Left renal pelvis (tissue), 4 donors: Measurements from ENCODE around the gene OR5AN1. TPM values are rescaled to one million over a fixed set of nuclear protein-coding genes. Genes with fewer than 3 reads are reported as not detected.
"Not testable (repeated sequence)": the region's sequence is repeated elsewhere in the genome, so short reads cannot be mapped to it uniquely, and the experiment has no call there.

Source experiments
- DNase-seq, 4 donors: peaks; one replicate each; pipeline ENCODE4 v3.0.0-alpha.2; 2013; ENCODE audit warnings: low read depth in 4 of 4, low spot score in 3 of 4
- polyA plus RNA-seq, 4 donors: library from polyadenylated mRNA; unstranded; fragments of 120-200 nt; gene quantifications; one replicate each; pipeline ENCODE4 v1.2.1, GENCODE V29; 2013; ENCODE audit not compliant: insufficient read length in 4 of 4

OR5AN1 gene, protein sequence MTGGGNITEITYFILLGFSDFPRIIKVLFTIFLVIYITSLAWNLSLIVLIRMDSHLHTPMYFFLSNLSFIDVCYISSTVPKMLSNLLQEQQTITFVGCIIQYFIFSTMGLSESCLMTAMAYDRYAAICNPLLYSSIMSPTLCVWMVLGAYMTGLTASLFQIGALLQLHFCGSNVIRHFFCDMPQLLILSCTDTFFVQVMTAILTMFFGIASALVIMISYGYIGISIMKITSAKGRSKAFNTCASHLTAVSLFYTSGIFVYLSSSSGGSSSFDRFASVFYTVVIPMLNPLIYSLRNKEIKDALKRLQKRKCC
- not detected for polyA plus RNA-seq

DNA sequence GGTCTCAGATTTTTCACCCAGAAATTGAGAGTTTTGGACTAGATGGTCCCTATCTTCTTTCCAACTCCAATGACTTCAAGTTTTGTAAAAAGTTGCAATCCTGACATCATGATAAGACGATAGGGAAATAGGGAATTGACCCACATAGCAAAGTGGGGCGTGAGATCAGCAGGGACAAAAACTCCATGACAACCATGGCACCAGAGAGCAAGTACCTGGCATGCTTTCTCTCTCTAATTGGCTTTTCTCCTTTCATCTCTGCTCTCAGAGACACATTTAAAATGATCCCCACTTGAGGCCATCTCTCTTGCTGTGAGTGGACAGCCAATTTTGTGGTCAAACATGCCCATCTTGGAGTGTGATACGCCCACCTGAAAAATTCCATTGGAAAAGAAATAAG is at the start of gene OR5AN1:
Gene OR5AN1, plus strand, starts transcription at position 301 of the 400 bp plus-strand sequence. CDS start 5,564 bp downstream, outside the sequence.
- DNase-seq: no peak

DNA sequence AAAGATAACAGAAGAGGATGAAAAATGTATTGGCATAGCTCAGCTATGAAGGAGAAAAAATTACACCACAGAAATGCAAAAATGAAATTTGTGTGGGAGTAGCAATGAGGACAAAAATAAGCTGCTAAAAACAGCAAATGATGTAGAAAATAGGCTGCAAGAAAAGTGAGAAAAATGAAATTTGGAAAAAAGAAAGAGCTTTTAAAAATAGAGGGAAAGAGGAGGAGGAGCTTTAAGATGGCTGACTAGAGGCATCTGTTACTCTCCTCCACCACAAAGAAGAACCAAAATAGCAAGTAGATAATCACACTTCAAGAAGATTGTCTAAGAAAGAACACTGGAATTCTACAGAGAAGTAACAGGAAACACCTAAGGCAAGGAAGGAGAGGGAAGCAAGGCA is 23.7 kb upstream of the OR5AN1 start:
- no peak for DNase-seq

DNA sequence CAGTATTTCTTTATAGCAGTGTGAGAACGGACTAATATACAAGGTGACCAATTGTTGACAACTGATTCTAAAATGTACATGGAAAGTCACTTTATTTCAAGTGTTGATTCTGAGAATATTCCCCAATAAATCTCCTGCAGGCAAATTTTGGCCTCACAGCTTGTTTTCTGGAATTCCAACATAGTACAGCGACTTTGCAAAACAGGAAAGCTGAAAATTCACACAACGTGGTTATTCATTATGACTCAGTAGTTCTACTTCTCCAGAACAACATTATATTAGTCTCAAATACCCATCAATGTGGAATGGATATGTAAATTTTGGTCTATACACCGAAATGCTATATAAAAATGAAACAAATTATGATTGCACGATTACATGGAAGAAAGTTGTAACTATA is 22.5 kb upstream of the OR5AN1 start:
- no peak for DNase-seq

DNA sequence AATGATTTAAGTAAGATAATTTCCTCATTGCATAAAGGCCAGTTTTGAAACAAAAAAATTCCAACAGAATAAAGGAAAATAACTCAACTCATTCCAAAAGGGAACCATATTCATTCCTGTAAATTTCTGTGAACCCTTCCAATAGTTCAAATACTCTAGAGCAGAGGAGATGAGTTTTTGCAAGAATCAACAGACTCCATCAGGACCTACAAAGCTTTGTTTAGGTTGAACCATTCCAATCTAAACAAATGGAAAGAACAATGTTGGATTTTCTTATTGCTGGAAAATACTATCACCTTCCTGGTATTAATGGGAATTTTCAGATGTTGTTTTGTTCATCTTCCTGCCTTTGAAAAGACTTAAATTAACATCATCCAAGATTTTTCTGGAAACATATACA is 21.8 kb upstream of the OR5AN1 start:
- no peak for DNase-seq

DNA sequence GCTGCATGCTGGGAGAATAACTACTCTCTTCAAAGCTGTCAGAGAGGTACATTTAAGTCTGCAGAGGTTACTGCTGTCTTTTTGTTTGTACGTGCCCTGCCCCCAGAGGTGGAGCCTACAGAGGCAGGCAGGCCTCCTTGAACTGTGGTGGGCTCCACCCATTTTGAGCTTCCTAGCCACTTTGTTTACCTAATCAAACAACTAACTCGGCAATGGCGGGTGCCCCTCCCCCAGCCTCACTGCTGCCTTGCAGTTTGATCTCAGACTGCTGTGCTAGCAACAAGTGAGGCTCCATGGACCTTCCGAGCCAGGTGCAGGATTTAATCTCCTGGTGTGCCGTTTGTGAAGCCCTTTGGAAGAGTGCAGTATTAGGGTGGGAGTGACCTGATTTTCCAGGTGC is 9.0 kb upstream of the OR5AN1 start:
- DNase-seq: not testable (repeated sequence)

DNA sequence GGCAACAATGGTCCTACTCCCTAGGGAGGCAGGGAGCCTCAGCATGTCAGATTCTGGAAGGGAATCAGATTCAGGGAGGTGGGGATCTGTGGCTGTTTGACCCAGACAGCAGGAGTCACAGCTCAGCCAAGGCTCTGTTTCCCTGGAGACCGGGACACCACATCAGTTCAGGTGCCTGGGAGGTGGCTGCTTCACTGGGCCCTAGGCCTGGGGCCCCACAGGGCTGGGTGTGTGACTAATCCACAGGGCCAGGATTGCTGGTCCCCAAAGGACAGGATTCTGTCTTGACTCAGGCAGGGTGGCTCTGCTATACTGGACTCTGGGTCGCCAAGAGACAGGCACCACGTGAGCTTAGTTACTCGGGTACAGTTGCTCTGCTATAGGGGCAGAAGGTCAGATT is 3.5 kb upstream of the OR5AN1 start:
- no peak for DNase-seq

DNA sequence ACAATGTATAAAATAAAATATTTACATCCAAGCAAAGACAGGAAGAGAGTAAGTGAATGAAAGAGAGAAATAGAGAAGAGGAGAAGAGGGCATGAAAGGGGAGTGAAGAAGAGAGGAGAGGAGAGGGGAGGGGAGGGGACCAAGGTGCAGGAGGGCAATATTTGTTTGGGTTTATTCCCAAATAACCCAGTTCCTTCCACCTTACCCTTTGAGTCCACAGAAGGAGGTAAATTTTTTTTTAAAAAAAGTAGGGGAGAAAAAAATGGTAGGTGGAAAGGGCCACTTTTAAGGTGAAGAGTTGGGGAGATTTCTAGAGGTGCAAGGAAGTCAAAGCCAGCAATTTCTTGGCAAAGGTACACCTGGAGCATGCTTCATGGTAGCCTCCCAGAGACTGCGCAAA is 2.1 kb upstream of the OR5AN1 start:
- DNase-seq: no peak

DNA sequence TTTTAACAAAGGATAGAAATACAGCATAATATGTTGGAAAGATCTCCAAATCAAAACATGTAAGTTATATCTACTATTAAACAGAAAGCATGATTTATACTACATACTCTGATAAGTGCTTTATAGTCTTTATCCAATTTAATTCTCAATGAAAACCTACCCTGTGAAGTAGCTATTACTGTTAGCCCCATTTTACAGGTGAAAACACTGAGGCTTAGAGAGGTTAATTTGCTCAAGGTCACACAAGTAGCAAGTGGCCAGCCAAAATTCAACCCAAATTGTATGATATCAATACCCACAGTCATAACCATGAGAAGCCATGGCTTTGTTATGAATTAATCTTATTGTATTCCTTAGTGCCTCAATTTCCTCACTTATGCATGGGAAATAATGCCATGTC is 675 bp upstream of the OR5AN1 start:
- no peak for DNase-seq

DNA sequence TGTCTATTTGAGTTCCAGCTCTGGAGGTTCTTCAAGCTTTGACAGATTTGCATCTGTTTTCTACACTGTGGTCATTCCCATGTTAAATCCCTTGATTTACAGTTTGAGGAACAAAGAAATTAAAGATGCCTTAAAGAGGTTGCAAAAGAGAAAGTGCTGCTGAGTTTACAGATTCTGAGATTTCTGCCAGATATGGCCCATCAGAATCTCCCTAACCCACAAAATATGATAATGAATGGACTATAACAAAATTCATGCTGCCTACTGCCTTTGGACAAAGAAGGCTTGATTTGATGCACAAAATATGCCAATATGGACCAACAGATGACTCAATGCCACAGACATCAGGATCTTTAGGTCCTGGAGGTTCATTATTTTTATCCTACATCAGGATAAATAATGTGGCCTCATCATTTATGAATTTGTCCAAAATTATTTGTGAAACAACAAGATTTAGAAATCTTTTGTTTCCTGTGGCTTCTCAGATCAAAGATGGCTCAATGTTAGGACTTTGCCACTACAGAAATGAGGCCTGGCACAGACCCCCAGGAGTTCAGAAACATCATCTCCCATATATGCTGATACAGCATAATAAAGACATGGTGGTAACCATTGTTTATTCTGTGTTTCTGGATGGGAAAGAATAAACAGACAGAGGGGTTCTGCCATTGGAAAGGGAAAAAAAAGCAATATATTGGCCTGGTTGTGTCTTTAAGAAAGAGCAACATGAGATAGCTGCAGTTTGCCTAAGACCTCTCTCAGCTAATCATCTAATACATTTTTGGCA is 6.7 kb downstream of the OR5AN1 start:
- DNase-seq: no peak

DNA sequence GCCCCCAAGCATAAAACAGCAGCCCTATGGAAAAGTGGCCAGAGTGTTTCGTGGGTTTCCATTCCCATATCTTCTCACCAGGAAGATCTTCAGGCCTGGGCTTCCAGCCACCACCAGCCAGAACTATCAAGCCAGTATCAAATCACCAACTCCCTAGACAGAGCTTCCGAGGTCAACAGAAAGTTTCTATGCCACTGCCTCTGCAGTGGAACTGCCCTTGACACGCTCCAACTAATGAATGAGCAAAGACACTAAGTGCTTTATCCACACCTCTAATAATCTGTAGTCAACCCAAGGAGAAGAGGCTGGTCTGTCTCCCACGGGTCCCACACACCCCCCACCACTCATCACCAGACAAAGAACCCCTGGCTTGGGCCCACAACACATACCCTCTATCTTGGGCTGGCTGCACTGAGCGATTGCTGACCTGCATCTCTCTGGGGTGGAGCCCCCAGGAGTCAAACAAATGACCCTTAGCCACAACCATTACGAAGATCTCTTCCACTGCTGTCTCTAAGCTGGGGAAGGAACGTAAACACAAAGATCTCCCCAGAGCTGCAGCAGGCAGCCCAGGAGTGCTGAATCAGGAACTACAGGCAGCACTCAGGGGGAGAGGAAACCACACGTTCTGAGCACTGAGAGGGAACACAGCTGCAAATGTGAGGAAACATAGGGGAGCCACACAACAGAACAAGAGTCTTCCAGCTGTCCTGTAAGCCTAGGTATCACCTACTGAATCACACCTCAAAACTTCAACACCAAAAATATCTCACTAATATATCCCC is 9.7 kb downstream of the OR5AN1 start:
- DNase-seq: no peak

DNA sequence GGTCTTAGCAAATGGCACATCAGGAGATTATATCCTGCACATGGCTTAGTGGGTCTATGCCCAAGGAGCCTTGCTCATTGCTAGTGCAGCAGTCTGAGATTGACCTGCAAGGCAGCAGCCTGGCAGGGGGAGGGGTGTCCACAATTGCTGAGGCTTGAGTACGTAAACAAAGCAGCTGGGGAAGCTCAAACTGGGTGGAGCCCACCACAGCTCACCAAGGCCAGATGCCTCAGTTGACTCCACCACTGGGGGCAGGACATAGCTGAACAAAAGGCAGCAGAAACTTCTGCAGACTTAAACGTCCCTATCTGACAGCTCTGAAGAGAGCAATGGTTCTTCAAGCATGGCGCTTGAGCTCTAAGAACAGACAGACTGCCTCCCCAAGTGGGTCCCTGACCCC is 13.6 kb downstream of the OR5AN1 start:
- not testable (repeated sequence) for DNase-seq

DNA sequence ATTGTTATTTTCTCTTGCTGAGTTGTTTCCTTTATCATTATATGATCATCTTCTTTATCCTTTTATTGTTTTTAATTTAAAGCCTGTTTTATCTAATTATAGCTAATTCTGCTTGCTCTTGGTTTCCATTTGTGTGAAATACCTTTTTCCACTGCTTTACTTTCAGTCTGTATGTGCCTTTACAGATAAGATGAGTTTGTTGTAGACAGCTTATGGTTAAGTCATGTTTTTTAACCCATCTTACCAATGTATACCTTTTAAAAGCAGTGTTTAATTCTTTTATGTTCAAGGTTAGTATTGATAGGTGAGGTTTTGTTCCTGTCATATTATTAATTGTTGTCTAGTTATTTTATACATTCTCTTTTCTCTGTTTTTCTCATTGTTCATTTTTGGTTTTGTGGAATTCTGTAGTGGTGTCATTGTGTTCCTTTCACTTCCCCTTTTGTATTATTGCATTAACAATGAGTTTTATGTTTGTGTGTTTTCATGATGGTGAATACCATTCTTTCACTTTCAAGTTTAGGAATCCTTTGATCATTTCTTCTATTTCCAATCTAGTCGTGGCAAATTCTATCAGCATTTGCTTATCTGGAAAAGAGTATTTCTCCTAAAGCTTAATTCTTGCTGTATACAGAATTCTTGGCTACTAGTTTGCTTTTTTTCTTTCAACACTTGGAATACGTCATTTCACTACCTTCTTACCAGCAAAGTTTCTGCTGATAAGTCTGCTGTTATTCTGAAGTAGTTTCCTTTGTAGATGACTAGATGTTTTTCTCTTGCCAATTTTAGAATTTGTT is 21.8 kb downstream of the OR5AN1 start:
- DNase-seq: no peak

DNA sequence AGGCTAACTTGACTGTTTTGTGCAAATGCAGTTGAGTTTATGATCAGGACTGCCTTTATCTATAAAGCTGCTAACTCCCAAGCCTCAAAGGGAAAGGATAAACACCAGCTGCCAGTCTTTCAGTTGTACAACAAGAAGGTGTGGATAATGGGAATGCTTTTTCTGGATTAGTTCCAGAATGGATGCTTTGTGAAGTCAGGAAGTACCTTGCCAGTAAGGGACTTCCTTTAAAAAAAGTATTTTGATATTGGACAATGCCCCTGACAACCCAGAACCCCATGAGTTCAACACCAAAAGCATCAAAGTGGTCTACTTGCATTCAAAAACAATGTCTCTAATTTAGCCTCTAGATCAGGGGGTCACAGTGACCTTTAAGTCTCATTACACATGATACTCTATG is 35.5 kb downstream of the OR5AN1 start:
- DNase-seq: no peak

DNA sequence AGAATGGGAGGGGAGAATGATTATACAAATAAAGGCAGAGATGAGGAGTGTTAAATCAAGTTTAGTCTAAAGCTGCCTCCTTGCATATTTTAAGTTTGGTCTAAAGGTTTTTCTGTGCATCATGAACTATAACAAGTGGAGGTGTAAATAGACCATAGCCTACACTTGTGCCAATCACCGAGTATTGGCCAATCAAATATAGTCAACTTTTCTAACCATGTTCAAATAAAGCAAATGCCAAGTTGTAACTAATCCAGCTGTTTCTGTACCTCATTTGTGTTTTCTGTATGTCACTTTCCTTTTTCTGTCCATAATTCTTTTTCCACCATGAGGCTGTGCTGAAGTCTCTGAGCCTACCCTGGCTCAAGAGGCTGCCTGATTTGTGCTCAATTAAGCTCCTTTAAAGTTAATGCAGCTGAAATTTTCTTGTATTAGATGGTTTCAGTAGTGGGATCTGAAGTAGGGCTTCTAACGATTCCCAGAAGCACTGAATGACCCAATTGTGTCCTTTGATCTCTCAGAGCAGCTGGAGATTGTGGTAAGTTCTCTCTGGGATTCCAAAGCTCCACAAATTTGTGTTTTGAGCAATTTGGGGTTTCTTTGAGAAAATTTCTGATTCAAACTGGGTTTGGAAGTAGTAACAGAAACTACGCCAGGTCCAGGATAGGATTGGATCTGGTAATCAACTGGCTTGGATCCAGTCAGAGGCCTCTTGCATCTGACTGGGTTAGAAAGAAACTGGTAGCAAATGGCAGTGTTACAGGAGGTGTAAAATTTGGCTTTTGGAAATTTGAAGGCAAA is 42.0 kb downstream of the OR5AN1 start:
- no peak for DNase-seq

DNA sequence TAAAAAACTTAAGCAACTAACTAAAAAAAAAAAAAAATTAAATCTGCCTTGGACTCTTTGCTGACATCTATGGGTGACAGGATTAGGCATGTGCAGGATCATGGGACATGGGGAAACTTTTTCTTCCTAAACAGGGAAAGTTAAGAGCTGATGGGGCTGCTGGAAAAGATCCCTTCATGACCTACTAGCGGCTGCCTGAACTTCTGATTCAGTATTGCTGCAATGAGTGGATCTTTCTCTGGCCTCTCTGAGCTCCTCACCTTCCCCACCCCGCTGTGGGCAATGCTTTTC is 42.5 kb downstream of the OR5AN1 start:
- DNase-seq: no peak

DNA sequence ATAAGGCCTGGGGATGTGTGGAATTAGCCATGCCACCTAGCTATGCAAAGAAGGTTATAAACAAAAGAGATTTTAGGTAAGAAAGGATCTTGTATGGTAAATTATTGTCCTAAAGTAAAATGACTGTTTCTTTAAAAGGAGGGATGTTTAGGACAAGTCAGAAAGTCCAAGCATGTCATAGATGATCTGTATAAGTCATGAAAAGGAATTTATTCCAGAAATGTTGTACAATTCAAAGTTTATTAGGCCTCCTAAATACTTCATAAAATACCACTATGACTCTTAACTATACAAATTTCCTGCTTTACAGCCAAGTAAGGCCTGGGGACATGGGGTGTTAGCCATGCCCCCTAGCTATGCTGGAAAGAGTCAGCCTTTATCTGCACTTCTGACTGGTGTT is 44.9 kb downstream of the OR5AN1 start:
- DNase-seq: no peak

DNA sequence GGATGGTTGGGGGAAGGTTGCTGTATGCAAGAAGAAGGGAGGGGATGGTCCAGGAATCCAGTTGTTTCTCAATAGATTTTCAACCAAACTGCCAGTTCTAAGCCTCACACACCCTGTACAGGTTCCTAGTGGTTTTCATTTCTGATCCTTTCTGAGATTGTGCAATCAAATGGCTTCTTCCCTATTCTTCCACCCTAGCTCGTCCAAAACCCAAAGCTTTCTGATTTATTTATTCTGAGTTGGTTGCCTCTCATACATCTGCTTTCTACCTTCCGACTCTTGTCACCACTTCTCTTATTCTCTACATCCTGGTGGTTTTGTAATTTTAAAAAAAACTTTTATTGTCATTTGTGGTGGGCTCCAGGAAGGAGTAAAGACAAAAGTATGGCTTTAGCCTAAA is 55.0 kb downstream of the OR5AN1 start:
- DNase-seq: no peak

DNA sequence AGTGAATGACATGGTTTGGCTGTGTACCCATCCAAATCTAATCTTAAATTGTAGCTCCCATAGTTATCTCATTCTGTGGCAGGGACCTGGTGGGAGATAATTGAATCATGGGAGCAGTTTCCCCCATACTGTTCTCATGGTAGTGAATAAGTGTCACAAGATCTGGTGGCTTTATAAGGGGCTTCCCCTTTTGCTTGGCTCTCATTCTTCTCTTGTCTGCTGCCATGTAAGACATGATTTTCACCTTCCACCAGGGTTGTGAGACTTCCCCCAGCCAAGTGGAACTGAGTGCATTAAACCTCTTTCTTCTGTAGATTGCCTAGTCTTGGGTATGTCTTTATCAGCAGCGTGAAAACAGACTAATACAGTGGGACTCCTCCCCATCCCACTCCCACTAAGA is 56.4 kb downstream of the OR5AN1 start:
- DNase-seq: no peak

DNA sequence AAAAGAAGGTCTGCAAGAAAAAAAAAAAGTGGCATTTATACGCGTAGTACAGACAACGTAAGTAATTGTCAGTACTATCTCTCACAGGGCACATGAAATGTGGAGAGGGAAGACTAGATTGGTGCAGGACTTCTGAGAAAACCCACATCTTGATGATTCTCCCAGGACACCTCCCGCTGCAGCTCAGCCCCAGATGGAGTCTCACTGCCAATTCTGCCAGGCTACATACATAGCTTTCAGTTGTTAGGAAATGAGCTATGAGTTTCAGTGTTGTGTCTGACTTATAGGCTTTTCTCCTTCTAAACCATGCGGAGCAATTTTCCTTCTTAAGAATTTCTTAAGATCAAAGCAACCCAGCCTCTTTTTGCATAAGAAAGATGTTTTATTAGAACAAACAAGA is 57.9 kb downstream of the OR5AN1 start:
- no peak for DNase-seq

DNA sequence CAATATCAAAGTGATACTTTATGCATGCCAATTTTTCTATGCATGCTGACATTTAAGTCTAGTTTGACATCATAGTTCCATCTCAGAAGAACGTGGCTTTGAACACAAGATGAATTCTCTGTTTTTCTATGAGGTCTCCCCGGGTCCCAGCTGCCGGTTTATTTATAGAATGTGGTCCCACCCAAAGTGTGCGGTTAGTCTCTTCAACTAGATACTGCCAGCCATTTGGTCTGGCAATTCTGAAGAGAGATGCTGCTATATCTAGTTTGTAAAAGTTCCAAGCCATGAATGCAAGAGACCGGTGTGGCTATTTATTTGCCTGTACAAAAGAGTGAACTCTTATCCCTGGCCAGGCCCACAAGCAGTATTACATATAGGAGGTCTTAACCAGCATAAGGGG is 58.3 kb downstream of the OR5AN1 start:
- no peak for DNase-seq
